ENCODE measurements around the gene MESD.

The MESD gene

GRCh38 chr15:80946576-80946975 is 43.0 kb downstream of the MESD start:
- no peak for TF ChIP-seq CTCF (IDR thresholded peaks at IDR 0.05; ENCODE audit: insufficient read depth, low read depth, low read length, missing control alignments)
- H3K4me3 ChIP-seq (ENCODE audit: low read length), result no peak overlapping the region
- DNase-seq (ENCODE audit: low read depth), result no peak

GRCh38 chr15:80945605-80946004 is 44.0 kb downstream of the MESD start:
- no peak for DNase-seq (ENCODE audit: low read depth)
- no peak overlapping the region for H3K4me3 ChIP-seq (ENCODE audit: low read length)
- TF ChIP-seq CTCF (IDR thresholded peaks at IDR 0.05; ENCODE audit: insufficient read depth, low read depth, low read length, missing control alignments), result no peak

- TF ChIP-seq CTCF (IDR thresholded peaks at IDR 0.05; ENCODE audit: insufficient read depth, low read depth, low read length, missing control alignments), result no peak
- DNase-seq (ENCODE audit: low read depth), result no peak
- H3K4me3 ChIP-seq (ENCODE audit: low read length), result no peak overlapping the region
Measured at GRCh38 chr15:80944818-80945217, 44.8 kb downstream of the MESD start.

GRCh38 chr15:80942746-80943565 is 46.7 kb downstream of the MESD start:
- no peak for TF ChIP-seq CTCF (IDR thresholded peaks at IDR 0.05; ENCODE audit: insufficient read depth, low read depth, low read length, missing control alignments)
- no peak for DNase-seq (ENCODE audit: low read depth)
- no peak overlapping the region for H3K4me3 ChIP-seq (ENCODE audit: low read length)

- TF ChIP-seq CTCF (IDR thresholded peaks at IDR 0.05; ENCODE audit: insufficient read depth, low read depth, low read length, missing control alignments), result no peak
- no peak for DNase-seq (ENCODE audit: low read depth)
- no peak overlapping the region for H3K4me3 ChIP-seq (ENCODE audit: low read length)
Measured at GRCh38 chr15:80942266-80942665, 47.4 kb downstream of the MESD start.

- no peak for DNase-seq (ENCODE audit: low read depth)
- no peak overlapping the region for H3K4me3 ChIP-seq (ENCODE audit: low read length)
- TF ChIP-seq CTCF (IDR thresholded peaks at IDR 0.05; ENCODE audit: insufficient read depth, low read depth, low read length, missing control alignments), result no peak
Measured at GRCh38 chr15:80940851-80941250, 48.8 kb downstream of the MESD start.

GRCh38 chr15:80940331-80940730 is 49.3 kb downstream of the MESD start:
- no peak overlapping the region for H3K4me3 ChIP-seq (ENCODE audit: low read length)
- TF ChIP-seq CTCF (IDR thresholded peaks at IDR 0.05; ENCODE audit: insufficient read depth, low read depth, low read length, missing control alignments), result no peak
- DNase-seq (ENCODE audit: low read depth), result no peak
